BLaER1 (cell line): ENCODE measurements around the gene TRAF4.

Experiments
- H3K27ac ChIP-seq: shearing (Covaris generic); formaldehyde crosslinking; 2 replicates; pipeline ENCODE4 v1.8.1; 2022
- H3K27me3 ChIP-seq: shearing (Covaris generic); formaldehyde crosslinking; 2 replicates; pipeline ENCODE4 v1.8.1; 2022
- H3K36me3 ChIP-seq: shearing (Covaris generic); formaldehyde crosslinking; 2 replicates; pipeline ENCODE4 v1.8.1; 2022
- H3K4me1 ChIP-seq: shearing (Covaris generic); formaldehyde crosslinking; 2 replicates; pipeline ENCODE4 v1.8.1; 2022
- H3K4me2 ChIP-seq: shearing (Covaris generic); formaldehyde crosslinking; 2 replicates; pipeline ENCODE4 v1.8.1; 2022
- H3K4me3 ChIP-seq: shearing (Covaris generic); formaldehyde crosslinking; 2 replicates; pipeline ENCODE4 v1.8.1; 2022
- H3K9ac ChIP-seq: shearing (Covaris generic); formaldehyde crosslinking; 2 replicates; pipeline ENCODE4 v1.8.1; 2022
- H3K9me3 ChIP-seq: shearing (Covaris generic); formaldehyde crosslinking; 2 replicates; pipeline ENCODE4 v1.8.1; 2022
- H4K20me1 ChIP-seq: shearing (Covaris generic); formaldehyde crosslinking; 2 replicates; pipeline ENCODE4 v1.8.1; 2022
- Cebpa-rat ChIP-seq: shearing (Covaris generic); IDR thresholded peaks from 2 replicates; pipeline ENCODE4 v1.8.1; 2022

Gene TRAF4

GRCh38 chr17:28747051-28747691 is 3.4 kb downstream of the TRAF4 start:
- no peaks in the 10 kb centered on the region for H3K27me3 ChIP-seq
- no peaks in the 10 kb centered on the region for H3K9me3 ChIP-seq
- peaks cover 47% of the 10 kb centered on the region for H3K4me1 ChIP-seq
- peak overlapping the region; percentile 96 for H3K9ac ChIP-seq
- peaks cover 77% of the 10 kb centered on the region for H4K20me1 ChIP-seq
- H3K4me3 ChIP-seq: peak overlapping the region; percentile 86
- H3K4me2 ChIP-seq: peak overlapping the region; percentile 96
- no peak for TF ChIP-seq Cebpa-rat
- H3K36me3 ChIP-seq: peaks cover 61% of the 10 kb centered on the region
- peak overlapping the region; percentile 95 for H3K27ac ChIP-seq

GRCh38 chr17:28747801-28748750 is 4.3 kb downstream of the TRAF4 start:
- no peak overlapping the region for H3K4me3 ChIP-seq
- peaks cover 67% of the 10 kb centered on the region for H3K36me3 ChIP-seq
- H3K27me3 ChIP-seq: no peaks in the 10 kb centered on the region
- H4K20me1 ChIP-seq: peaks cover 86% of the 10 kb centered on the region
- H3K9me3 ChIP-seq: no peaks in the 10 kb centered on the region
- no peak for TF ChIP-seq Cebpa-rat
- H3K4me1 ChIP-seq: peaks cover 44% of the 10 kb centered on the region
- H3K9ac ChIP-seq: no peak overlapping the region
- H3K27ac ChIP-seq: 0 out of 2 replicates have a peak overlapping the region, but pooled peaks have one; percentile 95
- H3K4me2 ChIP-seq: no peak overlapping the region

GRCh38 chr17:28748852-28749515 is 5.2 kb downstream of the TRAF4 start:
- no peak for TF ChIP-seq Cebpa-rat
- H3K27ac ChIP-seq: no peak overlapping the region
- no peaks in the 10 kb centered on the region for H3K27me3 ChIP-seq
- H3K4me2 ChIP-seq: no peak overlapping the region
- H3K4me3 ChIP-seq: no peak overlapping the region
- no peaks in the 10 kb centered on the region for H3K9me3 ChIP-seq
- peaks cover 67% of the 10 kb centered on the region for H3K36me3 ChIP-seq
- peaks cover 87% of the 10 kb centered on the region for H4K20me1 ChIP-seq
- peaks cover 41% of the 10 kb centered on the region for H3K4me1 ChIP-seq
- no peak overlapping the region for H3K9ac ChIP-seq

GRCh38 chr17:28749516-28750177 is 5.8 kb downstream of the TRAF4 start:
- peaks cover 41% of the 10 kb centered on the region for H3K4me1 ChIP-seq
- H3K36me3 ChIP-seq: peaks cover 71% of the 10 kb centered on the region
- H4K20me1 ChIP-seq: peaks cover 84% of the 10 kb centered on the region
- H3K27me3 ChIP-seq: no peaks in the 10 kb centered on the region
- TF ChIP-seq Cebpa-rat: no peak
- no peak overlapping the region for H3K4me3 ChIP-seq
- no peak overlapping the region for H3K4me2 ChIP-seq
- no peak overlapping the region for H3K9ac ChIP-seq
- no peak overlapping the region for H3K27ac ChIP-seq
- H3K9me3 ChIP-seq: no peaks in the 10 kb centered on the region

- Histone ChIP-seq H3K9ac (peak overlapping the region; percentile 50; the same call in 1 of the 2 replicates), H3K4me2 (no peak overlapping the region), H4K20me1 (peaks cover 76% of the 10 kb centered on the region), H3K36me3 (peaks cover 77% of the 10 kb centered on the region), H3K4me1 (peaks cover 41% of the 10 kb centered on the region), H3K27me3 (no peaks in the 10 kb centered on the region), H3K27ac (no peak overlapping the region), H3K4me3 (no peak overlapping the region), H3K9me3 (no peaks in the 10 kb centered on the region)
- TF ChIP-seq Cebpa-rat: no peak
Measured at GRCh38 chr17:28750178-28751047, 6.6 kb downstream of the TRAF4 start.

GRCh38 chr17:28751600-28752366 is 8.0 kb downstream of the TRAF4 start:
- Histone ChIP-seq H3K27ac (no peak overlapping the region), H3K4me2 (no peak overlapping the region), H4K20me1 (peaks cover 62% of the 10 kb centered on the region), H3K4me1 (peaks cover 27% of the 10 kb centered on the region), H3K36me3 (peaks cover 81% of the 10 kb centered on the region), H3K4me3 (no peak overlapping the region), H3K9me3 (no peaks in the 10 kb centered on the region), H3K9ac (no peak overlapping the region), H3K27me3 (no peaks in the 10 kb centered on the region)
- no peak for TF ChIP-seq Cebpa-rat

- peaks cover 11% of the 10 kb centered on the region for H3K4me1 ChIP-seq
- H3K9me3 ChIP-seq: no peaks in the 10 kb centered on the region
- H3K36me3 ChIP-seq: peaks cover 82% of the 10 kb centered on the region
- no peak overlapping the region for H3K27ac ChIP-seq
- H3K4me2 ChIP-seq: no peak overlapping the region
- H3K9ac ChIP-seq: no peak overlapping the region
- no peak for TF ChIP-seq Cebpa-rat
- H3K27me3 ChIP-seq: no peaks in the 10 kb centered on the region
- no peak overlapping the region for H3K4me3 ChIP-seq
- peaks cover 46% of the 10 kb centered on the region for H4K20me1 ChIP-seq
Measured at GRCh38 chr17:28755486-28755885, 11.7 kb downstream of the TRAF4 start.

- TF ChIP-seq Cebpa-rat: no peak
- peaks cover 46% of the 10 kb centered on the region for H4K20me1 ChIP-seq
- no peak overlapping the region for H3K4me2 ChIP-seq
- no peaks in the 10 kb centered on the region for H3K27me3 ChIP-seq
- no peak overlapping the region for H3K9ac ChIP-seq
- peaks cover 11% of the 10 kb centered on the region for H3K4me1 ChIP-seq
- no peak overlapping the region for H3K27ac ChIP-seq
- H3K36me3 ChIP-seq: peaks cover 82% of the 10 kb centered on the region
- no peaks in the 10 kb centered on the region for H3K9me3 ChIP-seq
- H3K4me3 ChIP-seq: no peak overlapping the region
Measured at GRCh38 chr17:28756049-28756804, 12.4 kb downstream of the TRAF4 start.
